ENCODE data around the gene PFN3. TPM values are rescaled to one million over a fixed set of nuclear protein-coding genes. Genes with fewer than 3 reads are reported as not detected.

Gene PFN3
- total RNA-seq, 4 donors from 2014 or later = not detected

DNA sequence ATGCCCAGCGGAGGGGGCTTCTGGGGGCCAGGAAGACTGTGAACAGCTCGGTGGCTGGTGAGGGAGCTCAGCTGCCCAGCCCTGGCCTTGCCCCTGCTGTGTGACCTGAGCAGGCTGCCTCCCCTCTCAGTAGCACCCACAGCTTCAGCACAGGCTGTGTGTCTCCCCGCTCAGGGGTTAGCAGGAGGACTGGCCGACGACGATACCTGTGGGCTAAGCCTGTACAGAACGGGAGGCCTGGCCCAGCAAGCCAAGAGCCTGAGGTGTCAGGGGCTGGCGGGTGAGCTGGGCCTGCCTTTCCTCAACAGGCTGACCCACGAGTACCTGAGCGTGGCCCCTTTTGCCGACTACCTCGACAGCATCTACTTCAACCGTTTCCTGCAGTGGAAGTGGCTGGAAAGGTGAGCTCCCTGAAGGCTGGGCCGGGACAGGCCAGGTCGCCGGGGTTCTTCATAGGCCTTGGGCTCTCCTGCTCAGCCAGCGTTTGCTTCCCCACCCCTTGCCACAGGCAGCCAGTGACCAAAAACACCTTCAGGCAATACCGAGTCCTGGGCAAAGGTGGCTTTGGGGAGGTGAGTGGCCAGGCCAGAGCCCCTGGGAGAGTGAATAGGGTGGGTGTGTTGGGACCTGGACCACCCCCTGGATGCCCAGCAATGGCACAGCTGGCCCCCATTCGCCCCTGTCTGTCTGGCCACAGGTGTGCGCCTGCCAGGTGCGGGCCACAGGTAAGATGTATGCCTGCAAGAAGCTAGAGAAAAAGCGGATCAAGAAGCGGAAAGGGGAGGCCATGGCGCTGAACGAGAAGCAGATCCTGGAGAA is 32.6 kb upstream of the PFN3 start:
- Histone ChIP-seq H3K9me3 (no peaks in the 10 kb centered on the region), H3K4me1 (peaks cover 0 to 48% (median 4%) of the 10 kb centered on the region in 3 donors), H3K36me3 (peaks cover 0 to 82% of the 10 kb centered on the region in 2 donors), H3K27me3 (no peaks in the 10 kb centered on the region), H3K27ac (no peak overlapping the region), H3K4me3 (no peak overlapping the region)
- ATAC-seq = no peak
- 98% methylated on average over 8 of the region's 25 CpGs; no CpG with 5 or more reads in 1 of the 2 donors for WGBS, 2 donors (ENCODE audit: low coverage in 1 of 2)
- TF ChIP-seq POLR2A (IDR thresholded peaks at IDR 0.05) (no peak), POLR2AphosphoS5 (IDR thresholded peaks at IDR 0.05) (no peak), EP300 (IDR thresholded peaks at IDR 0.05) (no peak)
- TF ChIP-seq, protein P1, sequence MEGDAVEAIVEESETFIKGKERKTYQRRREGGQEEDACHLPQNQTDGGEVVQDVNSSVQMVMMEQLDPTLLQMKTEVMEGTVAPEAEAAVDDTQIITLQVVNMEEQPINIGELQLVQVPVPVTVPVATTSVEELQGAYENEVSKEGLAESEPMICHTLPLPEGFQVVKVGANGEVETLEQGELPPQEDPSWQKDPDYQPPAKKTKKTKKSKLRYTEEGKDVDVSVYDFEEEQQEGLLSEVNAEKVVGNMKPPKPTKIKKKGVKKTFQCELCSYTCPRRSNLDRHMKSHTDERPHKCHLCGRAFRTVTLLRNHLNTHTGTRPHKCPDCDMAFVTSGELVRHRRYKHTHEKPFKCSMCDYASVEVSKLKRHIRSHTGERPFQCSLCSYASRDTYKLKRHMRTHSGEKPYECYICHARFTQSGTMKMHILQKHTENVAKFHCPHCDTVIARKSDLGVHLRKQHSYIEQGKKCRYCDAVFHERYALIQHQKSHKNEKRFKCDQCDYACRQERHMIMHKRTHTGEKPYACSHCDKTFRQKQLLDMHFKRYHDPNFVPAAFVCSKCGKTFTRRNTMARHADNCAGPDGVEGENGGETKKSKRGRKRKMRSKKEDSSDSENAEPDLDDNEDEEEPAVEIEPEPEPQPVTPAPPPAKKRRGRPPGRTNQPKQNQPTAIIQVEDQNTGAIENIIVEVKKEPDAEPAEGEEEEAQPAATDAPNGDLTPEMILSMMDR (IDR thresholded peaks at IDR 0.05) = no peak

DNA sequence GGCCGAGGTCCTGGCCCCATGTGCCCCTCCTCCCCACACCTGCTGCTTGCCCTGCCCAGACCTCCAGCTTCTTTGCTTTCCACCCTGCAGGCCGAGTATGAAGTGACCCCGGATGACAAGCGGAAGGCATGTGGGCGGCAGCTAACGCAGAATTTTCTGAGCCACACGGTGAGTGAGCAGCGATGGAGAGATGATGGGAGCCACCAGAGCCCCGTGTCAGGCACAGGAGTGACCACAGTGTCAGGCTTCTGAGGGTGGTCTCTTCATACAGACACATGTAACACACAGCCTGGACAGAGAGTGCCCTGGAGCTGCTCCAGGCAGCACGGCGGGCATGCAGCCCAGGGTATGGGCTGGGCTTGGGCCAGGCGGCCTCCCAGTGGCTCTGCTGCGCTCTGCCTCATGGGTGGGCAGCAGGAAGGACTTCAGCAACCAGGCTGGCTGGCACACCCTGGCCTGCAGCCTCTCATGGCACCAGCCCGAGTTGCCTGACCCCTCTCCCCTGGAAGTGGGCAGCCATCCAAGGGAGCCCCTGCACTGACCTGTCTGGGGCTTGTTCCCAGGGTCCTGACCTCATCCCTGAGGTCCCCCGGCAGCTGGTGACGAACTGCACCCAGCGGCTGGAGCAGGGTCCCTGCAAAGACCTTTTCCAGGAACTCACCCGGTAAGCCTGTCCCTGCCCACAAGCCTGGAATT is 31.8 kb upstream of the PFN3 start:
- no peak for ATAC-seq
- peak overlapping the region in 2 of 4 donors; percentile 17 to 35 for H3K27ac ChIP-seq
- no peaks in the 10 kb centered on the region for H3K27me3 ChIP-seq
- peaks cover 0 to 74% of the 10 kb centered on the region in 2 donors for H3K36me3 ChIP-seq
- H3K4me3 ChIP-seq = no peak overlapping the region
- H3K4me1 ChIP-seq = peaks cover 0 to 56% (median 12%) of the 10 kb centered on the region in 3 donors
- no CpG with 5 or more reads among the region's 18 CpGs for WGBS, 2 donors (ENCODE audit: low coverage in 1 of 2)
- TF ChIP-seq POLR2AphosphoS5 (IDR thresholded peaks at IDR 0.05) (no peak), POLR2A (IDR thresholded peaks at IDR 0.05) (no peak), EP300 (IDR thresholded peaks at IDR 0.05) (no peak)
- TF ChIP-seq, protein P1 (IDR thresholded peaks at IDR 0.05) = no peak
- no peaks in the 10 kb centered on the region for H3K9me3 ChIP-seq

DNA sequence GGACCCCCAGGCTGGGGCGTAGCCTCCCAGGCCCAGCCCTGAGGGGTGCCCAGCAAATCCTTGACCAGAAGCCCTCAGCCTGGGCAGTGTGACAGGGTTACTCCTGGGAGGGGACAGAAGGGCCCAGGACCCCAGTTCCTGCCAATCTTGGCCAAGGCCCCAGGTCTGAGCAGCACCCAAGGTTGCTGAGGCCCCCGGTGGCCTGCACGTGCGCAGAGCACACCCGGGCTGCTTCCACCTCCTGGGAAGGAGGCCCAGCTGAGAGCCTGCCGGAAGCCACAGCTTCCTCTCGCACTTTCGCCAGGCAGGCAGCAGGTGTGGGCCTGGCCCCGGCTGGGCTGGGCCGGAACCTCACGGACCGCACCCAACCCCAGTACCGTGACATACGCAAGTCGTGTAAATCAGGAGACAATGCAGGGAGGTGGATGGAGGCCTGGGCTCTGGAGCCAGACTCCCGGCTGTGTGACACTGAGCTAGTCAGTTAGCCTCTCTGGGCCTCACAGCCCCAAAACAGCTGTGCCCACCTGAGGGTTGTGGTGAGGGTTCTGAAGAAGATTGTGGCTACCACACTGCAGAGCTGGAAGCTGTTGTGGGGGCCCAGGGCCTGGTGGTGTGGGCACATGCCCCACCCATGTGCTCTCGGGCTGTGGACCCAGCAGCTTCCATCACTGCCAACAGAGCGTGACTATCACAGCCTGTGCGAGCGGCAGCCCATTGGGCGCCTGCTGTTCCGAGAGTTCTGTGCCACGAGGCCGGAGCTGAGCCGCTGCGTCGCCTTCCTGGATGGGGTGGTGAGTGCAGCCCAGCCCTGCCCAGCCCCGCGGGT is 31.1 kb upstream of the PFN3 start:
- TF ChIP-seq, protein P1 (IDR thresholded peaks at IDR 0.05) = no peak
- TF ChIP-seq EP300 (IDR thresholded peaks at IDR 0.05) (no peak), POLR2A (IDR thresholded peaks at IDR 0.05) (no peak), POLR2AphosphoS5 (IDR thresholded peaks at IDR 0.05) (no peak)

DNA sequence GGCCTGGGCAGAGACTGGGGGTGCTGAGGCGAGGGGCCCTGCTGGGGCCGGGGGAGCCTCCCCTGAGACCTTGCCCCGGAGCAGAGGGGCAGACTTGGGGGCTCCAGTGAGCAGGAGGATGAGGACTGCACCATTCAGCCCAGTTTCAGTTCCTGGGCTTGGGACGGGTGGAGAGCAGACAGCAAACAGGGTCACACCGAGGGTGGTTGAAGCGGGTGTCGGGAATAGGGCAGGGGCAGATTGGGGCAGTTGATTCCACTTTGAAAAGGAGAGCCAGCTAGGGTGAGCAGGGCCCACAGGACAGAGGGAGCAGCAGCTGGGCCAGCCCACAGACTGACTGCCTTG is 30.5 kb upstream of the PFN3 start:
- Histone ChIP-seq H3K27me3 (no peaks in the 10 kb centered on the region), H3K4me3 (no peak overlapping the region), H3K9me3 (no peaks in the 10 kb centered on the region), H3K27ac (peak overlapping the region in 2 of 4 donors; percentile 6 to 17), H3K36me3 (peaks cover 0 to 61% of the 10 kb centered on the region in 2 donors), H3K4me1 (peaks cover 0 to 61% (median 14%) of the 10 kb centered on the region in 3 donors)
- 80% methylated on average over 1 of the region's 7 CpGs; no CpG with 5 or more reads in 1 of the 2 donors for WGBS, 2 donors (ENCODE audit: low coverage in 1 of 2)
- TF ChIP-seq, protein P1 (IDR thresholded peaks at IDR 0.05) = no peak
- TF ChIP-seq EP300 (IDR thresholded peaks at IDR 0.05) (no peak), POLR2A (IDR thresholded peaks at IDR 0.05) (no peak), POLR2AphosphoS5 (IDR thresholded peaks at IDR 0.05) (no peak)
- ATAC-seq = no peak

More for the DNA sequence above, 31.1 kb upstream of the PFN3 start:
- Histone ChIP-seq H3K4me3 (no peak overlapping the region), H3K9me3 (no peaks in the 10 kb centered on the region), H3K4me1 (peaks cover 0 to 61% (median 14%) of the 10 kb centered on the region in 3 donors), H3K36me3 (peaks cover 0 to 67% of the 10 kb centered on the region in 2 donors), H3K27ac (peak overlapping the region in 3 of 4 donors; percentile 6 to 35 (median 17)), H3K27me3 (no peaks in the 10 kb centered on the region)
- WGBS, 2 donors (ENCODE audit: low coverage in 1 of 2) = 80% methylated on average over 1 of the region's 29 CpGs; no CpG with 5 or more reads in 1 of the 2 donors
- ATAC-seq = no peak

Data from gastroesophageal sphincter (tissue), 4 donors.